Measurements from ENCODE around the gene MYO1B.

MYO1B gene

GRCh38 chr2:191253476-191253875 lies 8.3 kb downstream of the MYO1B start:
- H3K4me1 ChIP-seq (ENCODE audit: insufficient read depth, low read length), result peaks cover 12% of the 10 kb centered on the region
- no peaks in the 10 kb centered on the region for H3K27me3 ChIP-seq (ENCODE audit: insufficient read depth, low read length)
- H3K9me3 ChIP-seq (ENCODE audit: low read length), result no peaks in the 10 kb centered on the region
- no peaks in the 10 kb centered on the region for H3K36me3 ChIP-seq (ENCODE audit: insufficient read depth, low read length)
- H3K4me3 ChIP-seq (ENCODE audit: low read length), result no peak overlapping the region
- no peak overlapping the region for H2AFZ ChIP-seq (ENCODE audit: low read depth, low read length)

- Histone ChIP-seq H3K4me1 (ENCODE audit: insufficient read depth, low read length) (peaks cover 11% of the 10 kb centered on the region), H3K4me3 (ENCODE audit: low read length) (no peak overlapping the region), H2AFZ (ENCODE audit: low read depth, low read length) (no peak overlapping the region), H3K36me3 (ENCODE audit: insufficient read depth, low read length) (no peaks in the 10 kb centered on the region), H3K9me3 (ENCODE audit: low read length) (no peaks in the 10 kb centered on the region), H3K27me3 (ENCODE audit: insufficient read depth, low read length) (no peaks in the 10 kb centered on the region)
Observed at GRCh38 chr2:191255271-191255670, 10.1 kb downstream of the MYO1B start.

GRCh38 chr2:191255756-191256312 lies 10.6 kb downstream of the MYO1B start:
- H2AFZ ChIP-seq (ENCODE audit: low read depth, low read length), result no peak overlapping the region
- no peaks in the 10 kb centered on the region for H3K36me3 ChIP-seq (ENCODE audit: insufficient read depth, low read length)
- no peak overlapping the region for H3K4me3 ChIP-seq (ENCODE audit: low read length)
- no peaks in the 10 kb centered on the region for H3K27me3 ChIP-seq (ENCODE audit: insufficient read depth, low read length)
- peaks cover 6% of the 10 kb centered on the region for H3K4me1 ChIP-seq (ENCODE audit: insufficient read depth, low read length)
- H3K9me3 ChIP-seq (ENCODE audit: low read length), result no peaks in the 10 kb centered on the region

- no peaks in the 10 kb centered on the region for H3K27me3 ChIP-seq (ENCODE audit: insufficient read depth, low read length)
- no peak overlapping the region for H3K4me3 ChIP-seq (ENCODE audit: low read length)
- no peaks in the 10 kb centered on the region for H3K9me3 ChIP-seq (ENCODE audit: low read length)
- H3K4me1 ChIP-seq (ENCODE audit: insufficient read depth, low read length), result no peaks in the 10 kb centered on the region
- H2AFZ ChIP-seq (ENCODE audit: low read depth, low read length), result no peak overlapping the region
- no peaks in the 10 kb centered on the region for H3K36me3 ChIP-seq (ENCODE audit: insufficient read depth, low read length)
Observed at GRCh38 chr2:191257934-191258333, 12.7 kb downstream of the MYO1B start.

GRCh38 chr2:191258996-191259395 lies 13.8 kb downstream of the MYO1B start:
- H3K27me3 ChIP-seq (ENCODE audit: insufficient read depth, low read length), result no peaks in the 10 kb centered on the region
- no peak overlapping the region for H2AFZ ChIP-seq (ENCODE audit: low read depth, low read length)
- H3K4me1 ChIP-seq (ENCODE audit: insufficient read depth, low read length), result no peaks in the 10 kb centered on the region
- H3K4me3 ChIP-seq (ENCODE audit: low read length), result no peak overlapping the region
- H3K9me3 ChIP-seq (ENCODE audit: low read length), result no peaks in the 10 kb centered on the region
- no peaks in the 10 kb centered on the region for H3K36me3 ChIP-seq (ENCODE audit: insufficient read depth, low read length)

- Histone ChIP-seq H3K27me3 (ENCODE audit: insufficient read depth, low read length) (no peaks in the 10 kb centered on the region), H3K36me3 (ENCODE audit: insufficient read depth, low read length) (no peaks in the 10 kb centered on the region), H3K9me3 (ENCODE audit: low read length) (no peaks in the 10 kb centered on the region), H3K4me3 (ENCODE audit: low read length) (no peak overlapping the region), H2AFZ (ENCODE audit: low read depth, low read length) (no peak overlapping the region), H3K4me1 (ENCODE audit: insufficient read depth, low read length) (peaks cover 7% of the 10 kb centered on the region)
Observed at GRCh38 chr2:191262436-191262835, 17.2 kb downstream of the MYO1B start.

- Histone ChIP-seq H3K36me3 (ENCODE audit: insufficient read depth, low read length) (no peaks in the 10 kb centered on the region), H3K4me3 (ENCODE audit: low read length) (no peak overlapping the region), H2AFZ (ENCODE audit: low read depth, low read length) (no peak overlapping the region), H3K27me3 (ENCODE audit: insufficient read depth, low read length) (no peaks in the 10 kb centered on the region), H3K9me3 (ENCODE audit: low read length) (peaks cover 3% of the 10 kb centered on the region), H3K4me1 (ENCODE audit: insufficient read depth, low read length) (peaks cover 7% of the 10 kb centered on the region)
Observed at GRCh38 chr2:191263050-191263449, 17.8 kb downstream of the MYO1B start.

- H3K9me3 ChIP-seq (ENCODE audit: low read length), result peaks cover 3% of the 10 kb centered on the region
- H2AFZ ChIP-seq (ENCODE audit: low read depth, low read length), result no peak overlapping the region
- no peaks in the 10 kb centered on the region for H3K36me3 ChIP-seq (ENCODE audit: insufficient read depth, low read length)
- H3K4me3 ChIP-seq (ENCODE audit: low read length), result no peak overlapping the region
- H3K4me1 ChIP-seq (ENCODE audit: insufficient read depth, low read length), result peaks cover 7% of the 10 kb centered on the region
- no peaks in the 10 kb centered on the region for H3K27me3 ChIP-seq (ENCODE audit: insufficient read depth, low read length)
Observed at GRCh38 chr2:191264647-191265081, 19.5 kb downstream of the MYO1B start.

GRCh38 chr2:191265311-191266170 lies 20.3 kb downstream of the MYO1B start:
- Histone ChIP-seq H3K27me3 (ENCODE audit: insufficient read depth, low read length) (no peaks in the 10 kb centered on the region), H3K4me1 (ENCODE audit: insufficient read depth, low read length) (peaks cover 15% of the 10 kb centered on the region), H3K4me3 (ENCODE audit: low read length) (no peak overlapping the region), H2AFZ (ENCODE audit: low read depth, low read length) (no peak overlapping the region), H3K36me3 (ENCODE audit: insufficient read depth, low read length) (no peaks in the 10 kb centered on the region), H3K9me3 (ENCODE audit: low read length) (peaks cover 3% of the 10 kb centered on the region)

GRCh38 chr2:191266201-191266600 lies 21.0 kb downstream of the MYO1B start:
- no peak overlapping the region for H3K4me3 ChIP-seq (ENCODE audit: low read length)
- peaks cover 20% of the 10 kb centered on the region for H3K4me1 ChIP-seq (ENCODE audit: insufficient read depth, low read length)
- H3K36me3 ChIP-seq (ENCODE audit: insufficient read depth, low read length), result no peaks in the 10 kb centered on the region
- no peaks in the 10 kb centered on the region for H3K27me3 ChIP-seq (ENCODE audit: insufficient read depth, low read length)
- H2AFZ ChIP-seq (ENCODE audit: low read depth, low read length), result no peak overlapping the region
- peaks cover 3% of the 10 kb centered on the region for H3K9me3 ChIP-seq (ENCODE audit: low read length)

GRCh38 chr2:191268596-191268995 lies 23.4 kb downstream of the MYO1B start:
- H3K9me3 ChIP-seq (ENCODE audit: low read length), result peaks cover 3% of the 10 kb centered on the region
- no peak overlapping the region for H3K4me3 ChIP-seq (ENCODE audit: low read length)
- no peaks in the 10 kb centered on the region for H3K36me3 ChIP-seq (ENCODE audit: insufficient read depth, low read length)
- peaks cover 8% of the 10 kb centered on the region for H3K27me3 ChIP-seq (ENCODE audit: insufficient read depth, low read length)
- H2AFZ ChIP-seq (ENCODE audit: low read depth, low read length), result no peak overlapping the region
- H3K4me1 ChIP-seq (ENCODE audit: insufficient read depth, low read length), result peaks cover 21% of the 10 kb centered on the region

- H3K27me3 ChIP-seq (ENCODE audit: insufficient read depth, low read length), result peaks cover 8% of the 10 kb centered on the region
- H3K4me1 ChIP-seq (ENCODE audit: insufficient read depth, low read length), result peaks cover 19% of the 10 kb centered on the region
- H3K36me3 ChIP-seq (ENCODE audit: insufficient read depth, low read length), result no peaks in the 10 kb centered on the region
- no peak overlapping the region for H2AFZ ChIP-seq (ENCODE audit: low read depth, low read length)
- no peak overlapping the region for H3K4me3 ChIP-seq (ENCODE audit: low read length)
- H3K9me3 ChIP-seq (ENCODE audit: low read length), result peaks cover 3% of the 10 kb centered on the region
Observed at GRCh38 chr2:191270306-191271161, 25.3 kb downstream of the MYO1B start.

- H2AFZ ChIP-seq (ENCODE audit: low read depth, low read length), result no peak overlapping the region
- H3K4me3 ChIP-seq (ENCODE audit: low read length), result no peak overlapping the region
- peaks cover 11% of the 10 kb centered on the region for H3K27me3 ChIP-seq (ENCODE audit: insufficient read depth, low read length)
- H3K4me1 ChIP-seq (ENCODE audit: insufficient read depth, low read length), result peaks cover 14% of the 10 kb centered on the region
- H3K9me3 ChIP-seq (ENCODE audit: low read length), result peaks cover 3% of the 10 kb centered on the region
- H3K36me3 ChIP-seq (ENCODE audit: insufficient read depth, low read length), result peaks cover 4% of the 10 kb centered on the region
Observed at GRCh38 chr2:191272064-191272463, 26.9 kb downstream of the MYO1B start.
